ENCODE measurements around the gene CHRDL2.

CHRDL2 gene

GRCh38 chr11:74778581-74778980 lies 47.4 kb upstream of the CHRDL2 start:
- Histone ChIP-seq H3K36me3 (ENCODE audit: control insufficient read depth in 2 of 2, insufficient read depth in 1 of 2, low read length in 2 of 2) (no peaks in the 10 kb centered on the region), H3K4me3 (ENCODE audit: low read depth, low read length) (no peak overlapping the region), H3K4me1 (ENCODE audit: control insufficient read depth, insufficient read depth, low read length) (no peaks in the 10 kb centered on the region), H3K9me3 (ENCODE audit: control insufficient read depth, insufficient read depth, low read depth, low read length) (no peaks in the 10 kb centered on the region), H3K27ac (ENCODE audit: extremely low read depth, low read depth, low read length) (no peak overlapping the region)
- TF ChIP-seq REPIN1 (tag by site-specific recombination; IDR thresholded peaks at IDR 0.05; ENCODE audit: low read depth) (no peak), ZNF211 (tag by site-specific recombination; IDR thresholded peaks at IDR 0.05; ENCODE audit: low read depth) (no peak), ZNF148 (tag by site-specific recombination; IDR thresholded peaks at IDR 0.05; ENCODE audit: borderline replicate concordance) (no peak), ZNF558 (tag by site-specific recombination; IDR thresholded peaks at IDR 0.05) (no peak), SCRT1 (tag by site-specific recombination; IDR thresholded peaks at IDR 0.05; ENCODE audit: borderline replicate concordance) (no peak), ZNF449 (tag by site-specific recombination; IDR thresholded peaks at IDR 0.05) (no peak), ZNF239 (tag by site-specific recombination; IDR thresholded peaks at IDR 0.05) (no peak), ZNF184 (tag by site-specific recombination; IDR thresholded peaks at IDR 0.05) (no peak), ZNF16 (tag by site-specific recombination; IDR thresholded peaks at IDR 0.05; ENCODE audit: low read depth) (no peak), ZNF366 (tag by site-specific recombination; conservative IDR thresholded peaks at IDR 0.05) (no peak), BCL6B (tag by site-specific recombination; IDR thresholded peaks at IDR 0.05) (no peak), TRIM28 (IDR thresholded peaks at IDR 0.05; ENCODE audit: borderline replicate concordance, low read length) (no peak), SCRT2 (tag by site-specific recombination; IDR thresholded peaks at IDR 0.05) (no peak), ZNF391 (tag by site-specific recombination; IDR thresholded peaks at IDR 0.05; ENCODE audit: borderline replicate concordance, low read depth) (no peak), CTCF (tag by site-specific recombination; IDR thresholded peaks at IDR 0.05) (no peak)
- ChIA-PET POLR2A (no interaction called here), CTCF (no interaction called here)

- no peaks in the 10 kb centered on the region for H3K9me3 ChIP-seq (ENCODE audit: control insufficient read depth, insufficient read depth, low read depth, low read length)
- TF ChIP-seq ZNF292 (tag by site-specific recombination; IDR thresholded peaks at IDR 0.05; ENCODE audit: borderline replicate concordance, low read depth): no peak
- TF ChIP-seq ZNF138 (tag by site-specific recombination; IDR thresholded peaks at IDR 0.05; ENCODE audit: borderline replicate concordance): no peak
- ChIA-PET CTCF (no interaction called here), POLR2A (no interaction called here)
- no peaks in the 10 kb centered on the region for H3K36me3 ChIP-seq (ENCODE audit: control insufficient read depth in 2 of 2, insufficient read depth in 1 of 2, low read length in 2 of 2)
- no peaks in the 10 kb centered on the region for H3K4me1 ChIP-seq (ENCODE audit: control insufficient read depth, insufficient read depth, low read length)
- H3K27ac ChIP-seq (ENCODE audit: extremely low read depth, low read depth, low read length): no peak overlapping the region
- no peak overlapping the region for H3K4me3 ChIP-seq (ENCODE audit: low read depth, low read length)
These were observed 46.7 kb upstream of the CHRDL2 start for GRCh38 chr11:74777877-74778276.
